H1 (cell line): ENCODE data around the gene HARS1. TPM values are rescaled to one million over a fixed set of nuclear protein-coding genes. Genes with fewer than 3 reads are reported as not detected.

Experiments
- CTCF ChIA-PET: fragments of 300-600 bp; sonication (Branson Sonifier 250); formaldehyde crosslinking; loops from one replicate; lab custom pipeline; 2021; ENCODE audit not compliant: partially characterized antibody; lab: Charles Lee
- POLR2A ChIA-PET: fragments of 300-600 bp; sonication (Branson Sonifier 250); formaldehyde crosslinking; loops from one replicate; lab custom pipeline; 2021; ENCODE audit warnings: inconsistent platforms; ENCODE audit not compliant: partially characterized antibody; lab: Charles Lee
- DNase-seq, 2 experiments: peaks; one replicate each; pipeline versions ENCODE4 v3.0.0 to v3.0.0-alpha.2; 2010 to 2022; ENCODE audit warnings: low spot score in 2 of 2, low read depth in 1 of 2, mixed read lengths in 1 of 2
- FAIRE-seq: peaks from 2 replicates; lab custom pipeline; 2011; peaks lifted over from hg19 to GRCh38; lab: Jason Lieb, UNC
- H2AFZ ChIP-seq: 2 replicates; pipeline ENCODE4 v1.8.1; 2012; ENCODE audit warnings: low read length, inconsistent platforms
- H2AK5ac ChIP-seq: 2 replicates; pipeline ENCODE4 v1.6.1; 2013; ENCODE audit warnings: low read depth, low read length
- H2BK120ac ChIP-seq: replicated peaks from 2 replicates; pipeline ENCODE3; 2013; ENCODE audit warnings: low read depth, low read length, inconsistent platforms
- H2BK12ac ChIP-seq: 2 replicates; pipeline ENCODE4 v1.6.1; 2013; ENCODE audit warnings: low read depth, low read length
- H2BK15ac ChIP-seq: 2 replicates; pipeline ENCODE4 v1.6.1; 2013; ENCODE audit warnings: low read length
- H2BK20ac ChIP-seq: 2 replicates; pipeline ENCODE4 v1.6.1; 2013; ENCODE audit warnings: low read length
- H2BK5ac ChIP-seq: 2 replicates; pipeline ENCODE4 v1.6.1; 2013; ENCODE audit warnings: low read depth, low read length
- H3K14ac ChIP-seq: 2 replicates; pipeline ENCODE4 v1.6.1; 2013; ENCODE audit warnings: inconsistent platforms; ENCODE audit not compliant: insufficient read length
- H3K18ac ChIP-seq: 2 replicates; pipeline ENCODE4 v1.6.1; 2013; ENCODE audit warnings: low read length; ENCODE audit errors: extremely low read depth
- H3K23ac ChIP-seq: 2 replicates; pipeline ENCODE4 v1.6.1; 2013; ENCODE audit warnings: inconsistent platforms; ENCODE audit not compliant: insufficient read length
- H3K23me2 ChIP-seq: 2 replicates; pipeline ENCODE4 v1.6.1; 2013; ENCODE audit warnings: low read depth, low read length
- H3K27ac ChIP-seq: 2 replicates; pipeline ENCODE4 v1.6.1; 2011; ENCODE audit warnings: low read depth, low read length, inconsistent platforms
- H3K27me3 ChIP-seq, 4 experiments: replicated peaks in 1 of 4; 1 replicate in 1 of 4; 2 replicates in 3 of 4; pipeline versions ENCODE4 v1.6.1 to v1.8.1; 2011 to 2013; ENCODE audit warnings: low read length in 3 of 4, mild to moderate bottlenecking in 3 of 4, inconsistent platforms in 2 of 4, mixed read lengths in 2 of 4, moderate library complexity in 1 of 4; ENCODE audit not compliant: control insufficient read depth in 3 of 4, insufficient read depth in 3 of 4; ENCODE audit errors: extremely low read depth in 1 of 4
- H3K36me3 ChIP-seq, 4 experiments: 2 replicates each; pipeline versions ENCODE4 v1.6.1 to v1.8.1; 2011 to 2013; ENCODE audit warnings: mild to moderate bottlenecking in 4 of 4, low read length in 3 of 4, moderate library complexity in 2 of 4, control low read depth in 1 of 4, inconsistent platforms in 1 of 4; ENCODE audit not compliant: insufficient read depth in 4 of 4, control insufficient read depth in 2 of 4
- H3K4ac ChIP-seq: replicated peaks from 2 replicates; pipeline ENCODE3; 2013; ENCODE audit warnings: low read length, low read depth, mixed read lengths, inconsistent platforms; ENCODE audit not compliant: insufficient read length
- H3K4me1 ChIP-seq, 4 experiments: replicated peaks in 1 of 4; 1 replicate in 1 of 4; 2 replicates in 3 of 4; pipeline versions ENCODE4 v1.6.1 to v1.8.1; 2011 to 2013; ENCODE audit warnings: low read length in 3 of 4, inconsistent platforms in 2 of 4, mixed read lengths in 1 of 4; ENCODE audit not compliant: insufficient read depth in 4 of 4, control insufficient read depth in 3 of 4
- H3K4me2 ChIP-seq, 2 experiments: 2 replicates each; pipeline versions ENCODE4 v1.6.1 to v1.8.1; 2011 to 2013; ENCODE audit warnings: low read depth in 2 of 2, low read length in 2 of 2, control low read depth in 1 of 2, inconsistent platforms in 1 of 2, mild to moderate bottlenecking in 1 of 2; ENCODE audit not compliant: insufficient read depth in 1 of 2
- H3K4me3 ChIP-seq, 4 experiments: fragments of 200-600, 300-600 bp in 1 of 4; sonication (generic), shearing (Covaris generic), sonication (Bioruptor Twin) in 1 of 4; 2 replicates each; pipeline versions ENCODE4 v1.5.1 to v1.8.1; 2011 to 2016; ENCODE audit warnings: low read length in 4 of 4, low read depth in 3 of 4, control low read depth in 2 of 4, inconsistent platforms in 2 of 4, mild to moderate bottlenecking in 2 of 4, mixed read lengths in 1 of 4, moderate library complexity in 1 of 4; ENCODE audit not compliant: insufficient read depth in 2 of 4; ENCODE audit errors: extremely low read depth in 1 of 4
- H3K56ac ChIP-seq: replicated peaks from 2 replicates; pipeline ENCODE3; 2013; ENCODE audit warnings: low read depth, mild to moderate bottlenecking, mixed read lengths, low read length, inconsistent platforms; ENCODE audit not compliant: insufficient read length
- H3K79me1 ChIP-seq: 2 replicates; pipeline ENCODE4 v1.6.1; 2013; ENCODE audit warnings: low read depth, low read length, control low read depth
- H3K79me2 ChIP-seq, 2 experiments: 2 replicates each; pipeline versions ENCODE4 v1.6.1 to v1.8.1; 2012 to 2013; ENCODE audit warnings: low read length in 2 of 2, mild to moderate bottlenecking in 2 of 2, inconsistent platforms in 1 of 2; ENCODE audit not compliant: insufficient read depth in 2 of 2, control insufficient read depth in 1 of 2
- H3K9ac ChIP-seq, 4 experiments: replicated peaks in 1 of 4; 1 replicate in 1 of 4; 2 replicates in 3 of 4; pipeline versions ENCODE4 v1.6.1 to v1.8.1; 2011 to 2013; ENCODE audit warnings: low read depth in 3 of 4, low read length in 3 of 4, control low read depth in 2 of 4, mild to moderate bottlenecking in 2 of 4, moderate library complexity in 2 of 4, inconsistent platforms in 1 of 4; ENCODE audit errors: extremely low read depth in 1 of 4
- H3K9me3 ChIP-seq, 2 experiments: 2 replicates each; pipeline versions ENCODE4 v1.6.1 to v1.8.1; 2012 to 2013; ENCODE audit warnings: mild to moderate bottlenecking in 2 of 2, moderate library complexity in 2 of 2, control low read depth in 1 of 2, inconsistent platforms in 1 of 2, low read depth in 1 of 2, low read length in 1 of 2, mixed read lengths in 1 of 2; ENCODE audit not compliant: insufficient read depth in 2 of 2
- H4K20me1 ChIP-seq, 2 experiments: replicated peaks in 1 of 2; 2 replicates each; pipeline versions ENCODE3 to v1.8.1; 2011 to 2013; ENCODE audit warnings: inconsistent platforms in 2 of 2, low read length in 2 of 2, mild to moderate bottlenecking in 1 of 2; ENCODE audit not compliant: insufficient read depth in 2 of 2, control insufficient read depth in 1 of 2
- H4K5ac ChIP-seq: 2 replicates; pipeline ENCODE4 v1.6.1; 2013; ENCODE audit warnings: low read length, low read depth, mixed read lengths, inconsistent platforms; ENCODE audit not compliant: insufficient read length
- H4K8ac ChIP-seq: 2 replicates; pipeline ENCODE4 v1.8.0; 2013; ENCODE audit warnings: mild to moderate bottlenecking, moderate library complexity, low read length, inconsistent platforms; ENCODE audit not compliant: insufficient read depth; ENCODE audit errors: extremely low read depth
- H4K91ac ChIP-seq: replicated peaks from 2 replicates; pipeline ENCODE3; 2013; ENCODE audit warnings: low read length, mixed read lengths, inconsistent platforms; ENCODE audit not compliant: insufficient read length
- ATF3 ChIP-seq: IDR thresholded peaks from 2 replicates; pipeline ENCODE4 v1.6.1; 2011; ENCODE audit warnings: low read depth, mild to moderate bottlenecking, low read length; ENCODE audit not compliant: insufficient read depth
- CREB1 ChIP-seq: IDR thresholded peaks from 2 replicates; pipeline ENCODE4 v1.6.1; 2012; ENCODE audit warnings: inconsistent platforms
- SP2 ChIP-seq: IDR thresholded peaks from 2 replicates; pipeline ENCODE4 v1.6.1; 2012; ENCODE audit warnings: mild to moderate bottlenecking, low read length, inconsistent platforms
- WGBS, 2 experiments: shearing (Covaris generic) in 1 of 2; methylation state at CpG; one replicate each; pipeline versions ENCODE4 v1.1.6 to v1.1.7; 2013 to 2015; ENCODE audit warnings: low lambda C conversion rate in 2 of 2, mixed read lengths in 2 of 2, inconsistent platforms in 1 of 2, low coverage in 1 of 2, missing lambda C conversion rate in 1 of 2; ENCODE audit not compliant: insufficient replicate concordance in 2 of 2, insufficient coverage in 1 of 2, insufficient read length in 1 of 2; ENCODE audit errors: extremely low coverage in 1 of 2, missing lambda C conversion rate in 1 of 2; 5-methylcytosine and 5-hydroxymethylcytosine counted together
- polyA plus RNA-seq, 7 experiments: library from polyadenylated mRNA; depleted of rRNA in 3 of 7; stranded (reverse) in 5 of 7; unstranded in 2 of 7; fragments of >200 nt in 5 of 7; fragments of 200-250 nt in 2 of 7; gene quantifications; 1 replicate in 5 of 7; 2 replicates in 1 of 7; 4 replicates in 1 of 7; pipeline versions ENCODE4 v1.2.1 to v1.2.3, GENCODE V29; 2011 to 2013; ENCODE audit warnings: missing spikeins in 2 of 7, mixed read lengths in 2 of 7
- total RNA-seq: library from RNA; stranded (reverse); fragmentation: NEBNext Ultra II Directional; extraction: Animal tissue kit (Norgen Biotek cat#: 25700); gene quantifications from 2 replicates; pipeline ENCODE4 v1.2.1, GENCODE V29; 2021

Gene HARS1
- total and polyA plus RNA-seq, 2 of the 8 experiments (the other 6 are each of a cell fraction or from before 2014, with no cell fraction given) = 27.8 to 56.8 TPM

- Histone ChIP-seq H4K8ac (peak within 1 kb of the TSS; percentile 89), H3K4ac (peak within 1 kb of the TSS; percentile 40), H2BK15ac (no peak within 1 kb of the TSS), H3K79me2 (peaks cover 0 to 19% of the 10 kb centered on the region in 2 experiments; a peak in 2 of 4 replicates), H3K18ac (peak within 1 kb of the TSS; percentile 65; the same call in 1 of the 2 replicates), H3K9me3 (no peaks in the 10 kb centered on the region), H3K36me3 (peaks cover 11 to 50% (median 34%) of the 10 kb centered on the region in 4 experiments), H4K20me1 (peaks cover 0 to 2% of the 10 kb centered on the region in 2 experiments), H3K9ac (peak within 1 kb of the TSS in 3 of 4 experiments; percentile 35 to 74 (median 49); a peak in 6 of 7 replicates), H3K79me1 (peaks cover 3% of the 10 kb centered on the region; the same call in 1 of the 2 replicates), H3K27me3 (no peaks in the 10 kb centered on the region), H3K4me2 (peak within 1 kb of the TSS; percentile 92 to 93), H3K4me1 (no peaks in the 10 kb centered on the region; a peak in 1 of 7 replicates), H3K4me3 (peak within 1 kb of the TSS; percentile 82 to 98 (median 94)), H3K23me2 (peaks cover 6% of the 10 kb centered on the region), H4K5ac (peak within 1 kb of the TSS; percentile 62), H3K27ac (no peak within 1 kb of the TSS), H3K23ac (no peak within 1 kb of the TSS), H3K14ac (no peak within 1 kb of the TSS), H2AK5ac (no peak within 1 kb of the TSS), H2BK20ac (peak within 1 kb of the TSS; percentile 72; the same call in 1 of the 2 replicates), H2BK120ac (no peak within 1 kb of the TSS), H4K91ac (peak within 1 kb of the TSS; percentile 64), H3K56ac (peak within 1 kb of the TSS; percentile 71), H2BK5ac (peak within 1 kb of the TSS; percentile 61; the same call in 1 of the 2 replicates), H2AFZ (peak within 1 kb of the TSS; percentile 98), H2BK12ac (no peak within 1 kb of the TSS)
- no peak for FAIRE-seq
- peak; percentile 79 to 94 for DNase-seq
- CTCF ChIA-PET = interaction anchor here (0.8 to 2.1 kb wide), 4 partner anchors 10 to 56 kb away, joined by 3 to 4 read pairs (median 3); partner anchors contain the start of genes IK and NDUFA2
- POLR2A ChIA-PET = interaction anchor here (0.7 to 9.9 kb wide), 11 partner anchors 9 to 318 kb away, joined by 3 to 87 read pairs (median 6); partner anchors contain the start of genes DND1, EIF4EBP3, HARS1 and HARS2
- 2% methylated on average over 52 of the region's 54 CpGs; no CpG with 5 or more reads in 1 of the 2 experiments for WGBS, 2 experiments
- TF ChIP-seq CREB1 (peak; percentile 70), SP2 (no peak), ATF3 (no peak)
These were observed 26.6 kb downstream of the HARS1 start, which contains the start of gene WDR55 for GRCh38 chr5:140664359-140665119. TSS of gene WDR55 (plus strand) at chr5:140664904. CDS start at chr5:140664913, 9 bp downstream.
